CD1c-positive myeloid dendritic cell (primary cell): ENCODE results near the gene TMC5.

Experiments used
- DNase-seq: peaks from one replicate; pipeline ENCODE4 v3.0.0-alpha.2; 2016; ENCODE audit errors: extremely low spot score

The TMC5 gene

DNA sequence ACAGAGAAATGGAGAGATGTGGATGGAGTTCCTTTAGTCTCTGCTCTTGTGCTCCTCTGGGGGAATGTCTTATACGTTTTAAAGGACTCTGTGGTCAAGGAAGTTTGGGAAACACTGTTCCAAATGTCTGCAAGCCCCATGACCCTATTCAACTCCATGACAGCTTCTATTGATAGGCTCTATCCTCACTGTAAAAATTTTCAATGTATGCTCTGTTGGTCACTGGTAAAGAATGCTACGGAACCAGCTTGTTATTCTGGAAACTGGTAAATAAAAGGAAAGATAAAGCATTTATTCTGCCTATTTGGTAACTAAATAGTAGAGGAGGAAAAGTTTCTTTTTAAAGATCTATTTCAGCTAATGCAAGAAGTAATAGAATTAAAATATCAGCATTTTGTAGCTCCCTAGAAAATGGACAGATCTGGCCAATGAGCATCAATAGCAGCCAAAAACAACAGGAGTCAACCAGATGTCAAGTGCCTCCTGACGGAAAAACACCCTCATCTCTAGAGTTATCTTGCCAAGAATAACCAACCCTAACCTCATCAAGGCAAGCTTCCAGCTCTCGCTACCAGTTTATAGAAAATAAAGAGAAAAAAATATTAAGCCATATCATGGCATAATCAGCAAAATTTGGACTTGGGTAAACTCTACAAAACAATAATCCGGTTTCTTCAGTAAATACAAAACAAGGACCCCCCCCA is 88.1 kb downstream of the TMC5 start:
- DNase-seq: no peak

- no peak for DNase-seq
These were observed 89.3 kb downstream of the TMC5 start for GRCh38 chr16:19506965-19507364.

DNA sequence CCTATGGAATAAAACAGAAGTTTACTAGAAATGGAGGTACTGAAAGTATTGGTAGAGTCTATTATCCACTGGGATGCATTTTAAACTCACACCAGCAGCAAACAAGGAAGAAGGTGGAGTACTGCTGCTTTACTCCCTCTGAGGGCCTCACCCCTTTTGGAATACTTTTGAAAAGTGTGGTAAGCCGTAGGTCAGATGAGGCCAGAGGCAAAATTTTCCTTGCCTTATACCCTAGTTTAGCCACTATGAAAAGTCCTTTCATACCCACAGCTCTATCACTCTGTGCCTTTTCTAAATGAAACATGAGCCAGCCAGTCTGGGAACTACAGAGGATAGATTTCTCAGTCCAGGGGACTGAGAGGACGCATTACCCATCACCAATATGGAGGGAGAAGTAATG is 90.2 kb downstream of the TMC5 start:
- no peak for DNase-seq

DNA sequence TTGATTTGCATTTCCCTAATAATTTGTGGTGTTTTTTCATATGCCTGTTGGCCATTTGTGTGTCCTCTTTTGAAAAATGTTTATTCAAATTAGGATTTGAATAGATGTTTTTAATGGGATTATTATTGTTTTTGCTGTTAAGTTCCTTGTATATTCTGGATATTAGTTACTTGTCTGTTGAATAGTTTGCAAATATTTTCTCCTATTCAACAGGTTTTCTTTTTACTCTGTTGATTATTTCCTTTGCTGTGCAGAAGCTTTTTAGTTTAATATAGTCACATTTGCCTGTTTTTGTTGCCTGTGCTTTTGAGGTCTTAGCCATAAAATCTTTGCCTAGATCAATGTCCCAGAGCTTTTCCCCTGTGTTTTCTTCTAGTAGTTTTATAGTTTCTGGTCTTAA is 94.6 kb downstream of the TMC5 start:
- no peak for DNase-seq

GRCh38 chr16:19513377-19514053 is 95.8 kb downstream of the TMC5 start:
- peak; percentile 81 for DNase-seq

DNA sequence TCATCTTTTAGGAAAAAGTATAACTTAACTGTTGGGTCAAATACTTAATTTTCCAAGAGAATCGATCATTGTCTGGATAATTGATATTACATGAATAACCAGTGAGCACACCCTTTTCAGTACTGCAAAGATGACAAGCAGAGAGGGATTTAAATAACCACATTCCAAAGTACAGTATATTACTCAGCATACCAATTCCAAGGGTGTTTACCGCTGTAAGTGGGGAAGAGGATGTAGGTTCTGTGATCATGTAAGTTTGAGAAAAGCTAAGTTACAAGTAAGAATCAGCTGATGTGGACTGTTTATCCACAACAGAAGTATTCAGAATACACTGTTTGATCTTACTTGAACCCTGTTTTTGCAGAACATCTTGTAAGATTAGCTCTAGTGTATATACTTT is 98.1 kb downstream of the TMC5 start:
- no peak for DNase-seq

- DNase-seq: no peak
These were observed 99.9 kb downstream of the TMC5 start for GRCh38 chr16:19517424-19518089.

GRCh38 chr16:19518388-19518787 is 100.7 kb downstream of the TMC5 start:
- DNase-seq: no peak

DNA sequence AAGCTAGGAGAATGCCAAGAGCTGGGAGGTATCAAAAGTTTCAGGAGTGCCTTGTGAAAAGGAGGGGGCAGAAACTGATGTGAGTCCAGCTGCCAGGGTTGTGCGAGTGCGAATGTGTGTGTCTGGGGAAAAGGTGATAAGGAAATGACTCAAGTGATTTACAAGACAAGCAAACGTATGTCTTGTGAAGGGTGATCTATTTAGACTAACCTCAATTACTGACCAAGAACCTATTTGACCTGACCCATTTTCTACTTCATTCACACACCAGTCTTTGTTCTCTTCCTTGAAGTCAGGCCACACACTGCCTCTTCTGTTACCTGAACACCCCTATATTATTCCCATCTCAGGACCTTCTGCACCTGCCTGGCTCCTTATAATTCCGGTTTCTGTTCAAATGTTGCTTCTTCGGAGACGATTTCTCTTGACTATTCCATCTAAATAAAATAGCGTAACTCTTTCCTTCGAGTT is 103.2 kb downstream of the TMC5 start:
- peak; percentile 8 for DNase-seq

DNA sequence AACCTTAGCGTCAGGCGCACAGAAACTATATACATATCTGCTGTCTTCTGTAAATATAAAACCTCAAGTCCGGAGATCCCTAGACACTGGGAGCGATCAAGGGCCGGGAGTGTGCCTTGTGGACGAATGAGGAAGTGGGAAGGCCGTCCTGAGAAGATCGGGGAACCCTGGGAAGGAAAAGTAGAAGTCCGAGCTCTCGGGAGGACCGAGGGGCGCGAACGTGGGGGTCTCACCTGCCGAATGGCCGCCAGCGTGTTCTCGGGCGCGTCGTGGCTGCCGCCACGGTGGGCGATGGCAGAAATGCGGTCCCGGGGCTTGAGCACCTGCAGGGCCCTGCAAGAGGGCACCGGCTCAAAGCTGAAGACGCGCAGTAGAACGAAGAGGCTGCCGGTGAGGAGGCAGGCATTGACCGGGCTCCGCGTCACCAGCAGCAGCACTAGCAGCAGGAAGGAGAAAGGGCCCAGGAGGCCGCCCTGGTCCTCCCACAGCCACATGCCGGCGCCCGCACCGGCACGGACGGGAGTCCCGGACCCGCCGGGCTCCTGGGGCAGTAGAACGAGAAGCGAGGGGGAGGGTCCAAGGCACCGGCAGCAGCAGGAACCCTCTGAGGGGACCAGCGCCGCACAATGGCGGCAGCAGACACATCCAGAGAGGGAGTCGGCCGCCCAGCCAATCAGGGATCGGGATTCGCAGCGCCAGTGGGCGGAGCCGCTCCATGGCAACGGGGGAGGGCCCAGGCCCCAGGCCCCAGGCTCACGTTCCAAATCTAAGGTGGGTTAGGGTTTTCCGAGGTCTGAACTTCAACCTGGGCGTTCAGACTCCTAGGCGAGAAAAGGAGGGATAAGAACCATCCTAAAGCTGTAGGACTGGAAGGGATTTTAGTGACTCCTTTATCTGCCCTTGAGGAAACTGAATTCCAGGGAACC is 104.1 kb downstream of the TMC5 start, which contains the start of gene GDE1:
TSS of gene GDE1 (minus strand) at position 628 of the 926 bp plus-strand sequence. CDS start at position 494, 134 bp downstream.
- DNase-seq: peak; percentile 93

DNA sequence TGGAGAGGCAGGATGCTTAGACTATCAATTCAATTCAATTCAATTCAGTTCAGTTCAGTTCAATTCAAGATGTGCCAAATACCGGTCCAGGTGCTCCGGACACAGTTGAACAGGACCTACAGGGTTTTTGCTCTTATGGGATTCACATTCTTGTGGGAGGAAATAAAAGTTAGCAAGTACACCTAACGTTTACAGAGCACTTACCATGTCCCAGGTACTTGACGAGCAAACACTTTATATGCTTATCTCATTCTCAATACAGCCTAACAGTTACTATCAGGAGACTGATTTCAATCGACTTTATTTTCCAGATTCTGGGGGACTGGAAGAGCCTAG is 104.7 kb downstream of the TMC5 start:
- no peak for DNase-seq

- DNase-seq: no peak
These were observed 105.1 kb downstream of the TMC5 start for GRCh38 chr16:19522760-19523159.

GRCh38 chr16:19523184-19523558 is 105.5 kb downstream of the TMC5 start:
- DNase-seq: no peak

DNA sequence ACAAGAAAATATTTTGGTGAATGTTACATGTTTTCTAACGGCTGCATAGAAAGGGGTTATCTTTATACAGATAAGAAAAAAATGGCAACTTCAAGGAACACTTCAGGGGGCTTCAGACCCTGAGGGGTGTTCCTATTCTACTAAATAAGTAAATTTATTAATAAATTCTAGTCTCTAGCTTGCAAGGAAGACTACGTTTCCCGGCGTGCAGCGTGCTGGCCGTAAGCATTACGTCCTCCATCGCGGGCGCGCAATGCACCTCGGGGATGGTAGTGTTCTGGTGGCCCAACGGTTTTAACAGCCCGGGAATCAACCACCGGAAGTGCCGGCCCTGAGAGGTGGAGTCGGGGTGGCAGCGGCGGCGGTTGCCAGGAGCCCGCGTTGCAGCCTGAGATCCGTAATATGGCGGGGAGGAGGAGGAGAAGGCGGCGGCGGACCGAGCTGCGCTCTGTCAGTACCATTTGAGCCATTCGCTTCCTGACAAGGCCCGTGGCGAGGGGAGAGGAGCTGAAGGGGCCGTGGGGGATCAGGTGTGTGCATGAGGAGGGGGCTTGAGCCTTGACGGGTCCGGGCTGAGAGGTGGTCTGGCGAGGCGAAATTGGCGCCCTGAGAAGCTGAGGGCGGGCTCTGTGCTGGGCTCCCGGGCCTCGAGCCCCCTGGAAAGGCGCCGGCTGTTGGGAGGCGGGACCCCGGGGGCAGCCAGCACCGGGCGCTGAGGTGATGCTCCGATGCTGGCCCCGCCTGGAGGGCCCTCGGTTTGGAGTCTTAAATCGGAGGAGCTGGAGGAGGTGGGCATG is 106.1 kb downstream of the TMC5 start, which contains the start of gene CCP110:
TSS of gene CCP110 (plus strand) at position 384 of the 797 bp plus-strand sequence. CDS start 3,940 bp downstream, outside the sequence.
- DNase-seq: peak; percentile 97

DNA sequence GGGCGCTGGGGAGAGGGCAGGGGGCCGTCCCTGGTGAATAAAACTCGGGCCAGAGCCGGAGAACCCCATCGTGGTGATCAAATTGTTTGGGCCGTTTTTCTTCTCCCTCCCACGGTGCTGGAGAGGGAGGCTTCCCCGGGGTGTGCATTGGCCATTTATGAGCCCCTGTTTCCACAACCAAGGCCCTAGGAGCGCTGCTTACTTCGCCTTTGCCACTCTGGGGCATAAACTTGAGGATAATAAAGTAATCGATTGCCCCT is 106.6 kb downstream of the TMC5 start:
- no peak for DNase-seq

- peak; percentile 46 for DNase-seq
These were observed 107.1 kb downstream of the TMC5 start for GRCh38 chr16:19524616-19525384.

- no peak for DNase-seq
These were observed 107.7 kb downstream of the TMC5 start for GRCh38 chr16:19525385-19525723.

DNA sequence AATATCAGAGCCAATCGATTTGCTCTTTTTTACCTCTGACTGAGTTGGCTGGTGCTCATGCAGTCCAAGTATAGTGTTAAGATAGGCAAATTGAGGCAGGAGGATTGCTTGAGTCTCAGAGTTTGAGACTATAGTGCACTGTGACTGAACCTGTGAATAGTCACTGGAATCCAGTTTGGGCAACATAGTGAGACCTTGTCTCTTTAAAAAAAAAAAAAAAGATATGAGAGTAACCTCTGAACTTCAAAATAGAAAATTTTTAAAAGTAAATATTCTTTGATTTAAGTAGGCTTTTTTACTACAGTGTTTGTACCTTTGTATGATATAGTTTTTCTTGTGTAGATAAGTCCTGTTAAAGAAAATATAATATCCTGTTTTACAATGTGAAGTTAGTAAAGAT is 109.5 kb downstream of the TMC5 start:
- DNase-seq: no peak

GRCh38 chr16:19528666-19529065 is 111.0 kb downstream of the TMC5 start:
- no peak for DNase-seq

DNA sequence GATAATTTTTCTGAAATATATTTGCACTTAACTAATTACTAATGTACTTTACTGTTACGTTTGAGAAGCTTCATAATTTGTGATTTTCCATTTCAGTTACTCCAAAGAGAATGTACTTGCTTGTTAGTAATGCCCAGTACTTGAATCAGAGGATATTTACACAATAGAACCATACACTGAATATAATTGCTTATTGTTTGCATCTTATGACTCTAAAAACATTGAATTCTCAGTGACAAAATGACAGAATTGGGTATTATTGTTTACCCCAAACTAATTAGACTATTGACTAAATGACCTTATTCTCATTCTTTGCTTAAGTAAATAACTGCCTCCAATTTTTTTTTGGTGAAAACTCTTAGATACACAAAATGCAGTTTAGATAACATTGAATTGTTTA is 114.9 kb downstream of the TMC5 start:
- no peak for DNase-seq
